Measurements from ENCODE around the gene DOCK1.

The DOCK1 gene

GRCh38 chr10:127043301-127043700, 138.1 kb downstream of the DOCK1 start:
- DNase-seq = no peak

GRCh38 chr10:127044186-127044585, 139.0 kb downstream of the DOCK1 start:
- no peak for DNase-seq

DNA sequence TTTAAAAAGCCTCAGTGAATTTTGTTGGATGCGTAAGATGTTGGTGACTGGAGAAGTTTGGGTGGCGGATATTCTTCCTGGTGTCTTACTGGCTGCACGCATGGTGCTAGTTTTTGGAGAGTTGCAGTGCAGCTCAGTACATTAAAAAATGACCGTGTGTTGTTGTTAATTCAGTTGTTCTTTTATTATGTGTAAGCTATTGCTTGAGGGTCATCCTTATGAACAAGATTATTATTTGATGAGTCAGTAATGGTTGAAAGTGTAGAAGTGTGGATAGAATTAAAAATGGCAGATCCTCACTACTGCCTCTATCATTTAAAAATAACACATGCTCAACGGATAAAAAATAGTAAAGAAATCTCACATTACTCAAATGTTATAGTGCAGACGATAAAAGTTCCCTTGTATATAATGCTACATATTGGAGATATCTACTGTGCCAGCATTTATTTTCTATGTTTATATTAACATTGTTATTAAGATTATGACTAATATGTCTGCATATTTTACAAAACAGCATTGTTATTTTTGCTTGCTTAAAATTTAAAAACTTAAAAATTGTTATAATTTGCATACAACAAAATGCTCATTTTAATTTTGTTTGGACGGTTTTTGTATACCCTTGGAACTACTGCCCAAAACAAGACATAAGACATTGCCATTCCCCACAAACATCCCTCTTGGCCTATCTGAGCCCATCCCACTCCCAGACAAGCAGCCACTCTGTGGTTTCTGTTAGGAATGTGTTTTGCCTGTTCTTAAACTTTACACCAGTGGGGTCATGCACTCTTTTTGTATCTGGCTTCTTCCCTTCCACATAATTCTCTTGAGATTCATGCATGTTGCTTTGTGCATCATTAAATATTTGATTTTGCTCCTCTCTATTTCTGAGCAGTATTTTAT, 142.0 kb downstream of the DOCK1 start:
- no peak for DNase-seq

GRCh38 chr10:127047878-127048238, 142.6 kb downstream of the DOCK1 start:
- DNase-seq = no peak

- DNase-seq = no peak
Observed at GRCh38 chr10:127048630-127049029, 143.4 kb downstream of the DOCK1 start.

DNA sequence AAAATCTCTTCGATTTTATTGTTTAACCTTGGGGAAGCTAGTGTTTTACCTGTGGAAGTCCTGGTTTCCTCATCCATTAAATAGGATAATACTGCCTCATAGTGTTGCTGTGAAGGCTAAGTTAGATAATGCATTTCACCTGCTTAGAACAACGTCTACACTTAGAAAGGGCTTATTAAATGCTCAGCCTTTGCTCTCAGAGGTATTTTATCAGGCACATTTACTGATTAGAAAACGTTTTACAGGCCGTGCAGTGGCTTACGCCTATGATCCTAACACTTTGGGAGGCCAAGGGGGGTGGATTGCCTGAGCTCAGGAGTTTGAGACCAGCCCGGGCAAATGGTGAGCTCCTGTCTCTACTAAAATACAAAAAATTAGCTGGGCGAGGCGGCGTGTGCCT, 146.8 kb downstream of the DOCK1 start:
- DNase-seq = no peak

- DNase-seq = no peak
Observed at GRCh38 chr10:127055263-127055662, 150.0 kb downstream of the DOCK1 start.

- no peak for DNase-seq
Observed at GRCh38 chr10:127059314-127059713, 154.1 kb downstream of the DOCK1 start.

GRCh38 chr10:127063762-127064161, 158.5 kb downstream of the DOCK1 start:
- no peak for DNase-seq

- DNase-seq = no peak
Observed at GRCh38 chr10:127064474-127064873, 159.2 kb downstream of the DOCK1 start.

DNA sequence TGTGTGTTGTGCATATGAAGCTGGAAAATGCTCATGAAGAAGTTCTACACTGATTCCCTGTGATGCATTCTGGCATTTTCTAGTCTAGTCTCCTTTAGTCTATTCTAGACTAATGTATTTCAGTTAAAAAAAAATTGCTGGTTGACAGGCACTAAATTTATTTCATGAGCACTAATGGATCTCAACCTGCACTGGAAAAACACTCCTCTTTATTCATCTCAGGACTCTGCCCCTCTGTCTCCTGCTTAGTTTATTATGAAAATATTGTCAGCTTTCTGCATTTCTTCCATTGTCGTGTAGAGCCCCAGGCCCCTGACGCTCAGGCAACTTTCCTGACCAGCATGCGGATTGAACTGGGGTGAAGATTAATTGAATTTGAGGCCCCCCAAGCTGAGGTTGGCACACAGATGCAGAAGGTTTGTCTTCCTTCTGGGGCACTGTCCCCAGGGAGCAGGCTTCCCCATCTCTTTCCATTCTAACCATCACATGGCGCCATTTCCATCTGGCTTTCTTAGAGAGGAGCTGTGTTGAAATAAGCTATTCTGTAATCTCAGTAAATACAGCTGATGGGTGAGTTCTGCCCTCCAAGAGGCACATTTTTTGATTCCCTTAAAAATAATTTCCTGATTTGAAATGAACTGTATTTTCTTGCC, 162.4 kb downstream of the DOCK1 start:
- no peak for DNase-seq

GRCh38 chr10:127068485-127068884, 163.3 kb downstream of the DOCK1 start:
- no peak for DNase-seq

DNA sequence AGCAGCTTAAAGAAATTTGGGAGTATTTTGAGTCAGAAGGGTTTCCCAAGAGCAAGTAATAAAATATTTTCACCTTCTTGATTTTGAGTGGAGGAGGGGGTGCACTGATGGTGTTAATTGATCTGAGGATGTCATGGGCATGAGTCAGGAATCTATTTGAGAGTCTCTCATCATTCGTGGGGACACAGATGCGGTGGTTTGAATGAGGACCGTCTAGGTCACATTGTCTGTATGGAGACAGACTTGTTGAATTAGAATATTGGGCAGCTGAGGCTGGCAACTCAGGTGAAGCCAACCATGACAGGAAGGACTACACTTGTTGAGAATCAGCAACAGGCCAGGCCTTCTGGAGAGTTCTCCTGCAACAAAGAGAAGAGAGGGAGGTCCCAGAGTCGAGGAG, 164.2 kb downstream of the DOCK1 start:
- no peak for DNase-seq

GRCh38 chr10:127071126-127071525, 165.9 kb downstream of the DOCK1 start:
- no peak for DNase-seq

DNA sequence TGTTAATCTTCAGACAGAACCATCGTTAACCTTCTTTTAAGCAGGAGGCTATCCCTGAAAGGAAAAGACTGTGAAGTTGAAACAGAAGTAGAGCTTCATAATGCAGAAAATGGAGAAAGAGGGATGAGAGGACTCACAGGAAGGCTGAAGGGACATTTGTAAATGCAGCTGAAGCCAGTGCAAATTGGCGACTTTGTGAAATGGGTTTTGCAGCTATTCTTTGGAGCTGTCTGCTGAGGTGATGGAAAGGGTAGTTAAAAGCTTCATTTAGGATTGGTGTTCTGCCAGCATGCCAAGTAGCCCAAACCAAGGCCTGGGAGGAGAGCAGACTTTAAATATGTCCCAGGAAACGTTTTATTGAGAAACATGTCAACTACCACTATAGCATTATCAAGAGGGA, 168.4 kb downstream of the DOCK1 start:
- DNase-seq = no peak

DNA sequence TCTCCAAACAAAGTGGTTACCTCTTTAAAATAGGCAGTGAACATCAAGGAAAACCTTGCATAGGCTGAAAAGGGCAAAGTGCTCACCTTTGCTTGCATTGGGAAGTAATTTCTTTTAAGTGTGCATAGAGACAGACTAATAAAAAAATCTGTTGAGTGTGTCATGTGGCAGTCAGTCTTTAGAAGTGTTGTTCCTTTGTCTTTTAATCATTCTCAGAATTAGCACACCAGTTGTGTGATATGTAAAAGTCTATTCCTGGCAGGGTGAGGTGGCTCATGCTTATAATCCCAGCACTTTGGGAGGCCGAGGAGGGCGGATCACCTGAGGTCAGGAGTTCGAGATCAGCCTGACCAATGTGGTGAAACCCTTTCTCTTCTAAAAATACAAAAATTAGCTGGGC, 174.2 kb downstream of the DOCK1 start:
- no peak for DNase-seq

GRCh38 chr10:127080317-127080716, 175.1 kb downstream of the DOCK1 start:
- DNase-seq = no peak

- no peak for DNase-seq
Observed at GRCh38 chr10:127081851-127082345, 176.7 kb downstream of the DOCK1 start.

GRCh38 chr10:127082651-127083050, 177.4 kb downstream of the DOCK1 start:
- no peak for DNase-seq

DNA sequence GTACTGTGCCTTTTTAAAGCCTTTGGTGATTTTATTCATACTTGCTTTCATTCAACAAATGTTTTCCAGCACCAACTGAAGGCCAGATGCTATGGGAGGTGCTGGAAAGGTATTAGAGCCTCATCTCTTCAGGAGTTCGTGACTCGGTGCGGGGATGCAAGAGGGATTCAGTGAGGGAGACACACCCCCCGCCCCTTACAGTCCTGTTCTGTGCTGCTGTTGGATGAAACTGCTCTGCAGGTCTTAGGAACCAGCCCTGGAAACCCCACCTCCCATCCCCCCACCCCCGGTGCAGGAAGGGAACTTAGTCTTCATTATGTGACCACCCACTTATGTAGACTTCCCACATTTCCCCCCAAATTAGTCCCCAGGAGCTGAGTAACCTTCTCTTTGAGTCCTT, 180.7 kb downstream of the DOCK1 start:
- no peak for DNase-seq

DNA sequence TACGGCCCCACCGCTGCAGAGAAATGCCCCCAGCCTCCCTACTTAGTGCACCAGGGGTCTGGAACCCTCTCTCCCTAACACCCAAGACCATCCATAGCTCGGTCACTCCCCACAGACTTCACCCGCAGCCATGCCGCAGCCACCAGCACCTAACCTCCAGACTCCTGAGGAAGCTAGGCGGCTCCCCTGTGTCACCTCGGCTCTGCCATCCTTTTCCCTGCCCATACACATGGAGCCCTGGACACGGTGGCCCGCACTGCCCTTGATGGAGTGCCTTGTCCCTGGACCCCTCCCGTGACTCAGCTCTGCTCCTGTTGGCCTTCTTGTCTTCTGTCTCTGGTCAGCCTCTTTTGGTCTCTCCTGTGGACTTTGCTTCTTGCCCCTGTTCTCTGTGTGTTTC, 183.7 kb downstream of the DOCK1 start:
- no peak for DNase-seq

DNA sequence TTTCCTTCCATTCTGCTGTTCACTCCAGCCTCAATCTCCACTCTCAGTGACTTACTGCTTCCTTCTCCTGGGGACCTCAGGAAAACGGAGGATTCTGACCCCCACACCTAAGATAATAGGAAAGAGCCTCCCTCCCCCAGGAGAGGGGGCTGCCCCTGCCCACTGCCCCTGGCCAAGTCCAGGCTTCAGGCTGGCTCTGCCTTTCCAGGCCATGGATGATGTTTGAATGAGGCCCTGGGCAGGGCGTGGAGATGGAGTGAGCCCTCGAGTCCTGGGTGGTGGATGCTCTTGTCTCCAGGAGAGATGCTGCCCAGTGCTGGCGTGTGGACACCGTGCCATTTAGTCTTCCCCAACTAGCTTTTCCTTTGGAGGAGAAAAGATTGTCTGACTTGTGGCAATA, 184.2 kb downstream of the DOCK1 start:
- no peak for DNase-seq

- no peak for DNase-seq
Observed at GRCh38 chr10:127090138-127090537, 184.9 kb downstream of the DOCK1 start.

DNA sequence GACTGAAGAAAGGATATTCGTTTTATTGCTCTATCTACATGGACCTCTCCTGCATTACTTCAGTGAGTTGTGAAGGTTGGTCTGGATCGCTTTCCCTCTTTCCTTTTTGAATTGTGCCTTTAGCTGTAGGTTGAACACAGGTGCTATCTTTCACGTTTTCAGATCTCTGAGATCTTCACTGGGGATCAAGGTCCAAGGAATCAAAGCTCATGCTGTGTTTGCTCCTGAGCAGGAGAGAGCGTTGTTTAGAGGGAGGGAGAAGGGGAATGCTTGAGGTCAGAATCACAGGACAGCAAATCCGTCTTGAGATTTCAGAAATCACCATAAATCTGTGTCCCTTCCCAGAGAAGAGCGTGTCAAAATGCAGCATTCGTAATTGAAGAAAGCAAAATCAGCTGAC, 186.1 kb downstream of the DOCK1 start:
- DNase-seq = no peak

Data from stimulated activated CD4-positive, alpha-beta T cell treated with anti-CD3 and anti-CD28 coated beads, Interleukin-15, amount 100 ng/mL, for 24 hours (primary cell).